Right lobe of liver (tissue), 6 donors: ENCODE data around the gene FAM234B. TPM values are rescaled to one million over a fixed set of nuclear protein-coding genes. Genes with fewer than 3 reads are reported as not detected.

Experiments
- ATAC-seq, 4 donors: fragments of 200-7000 bp; cut with Tn5 transposase; one replicate each; pipeline ENCODE4 v1.9.1; 2020; ENCODE audit warnings: mild to moderate bottlenecking in 4 of 4, moderate library complexity in 4 of 4
- DNase-seq, 3 donors: peaks; one replicate each; pipeline ENCODE4 v3.0.0-alpha.2; 2020
- H3K27ac ChIP-seq, 3 donors: fragments of 200-600 bp; one replicate each; pipeline ENCODE4 v1.8.0; 2022
- H3K27me3 ChIP-seq, 2 donors: fragments of 200-600 bp; one replicate each; pipeline ENCODE4 v1.8.0; 2022
- H3K36me3 ChIP-seq, 4 donors: fragments of 200-600 bp; sonication (generic) in 1 of 4; one replicate each; pipeline versions ENCODE4 v1.5.1 to v1.8.0; 2017 to 2022; ENCODE audit warnings: control low read depth in 1 of 4
- H3K4me1 ChIP-seq, 4 donors: fragments of 200-600 bp; sonication (generic) in 1 of 4; one replicate each; pipeline versions ENCODE4 v1.5.1 to v1.8.0; 2017 to 2022; ENCODE audit warnings: control low read depth in 1 of 4
- H3K4me3 ChIP-seq, 3 donors: fragments of 200-600 bp; one replicate each; pipeline ENCODE4 v1.8.0; 2022
- H3K9me3 ChIP-seq, 4 donors: fragments of 200-600 bp; sonication (generic) in 1 of 4; one replicate each; pipeline versions ENCODE4 v1.5.1 to v1.8.0; 2017 to 2022; ENCODE audit warnings: control low read depth in 1 of 4
- POLR2A ChIP-seq: fragments of 450-650 bp; IDR thresholded peaks from one replicate; pipeline ENCODE4 v1.6.1; 2017; ENCODE audit warnings: antibody characterized with exemption, mild to moderate bottlenecking
- WGBS: methylation state at CpG from one replicate; pipeline ENCODE4 v1.1.6; 2018; ENCODE audit warnings: low coverage, low lambda C conversion rate; ENCODE audit not compliant: insufficient coverage; ENCODE audit errors: missing lambda C conversion rate; 5-methylcytosine and 5-hydroxymethylcytosine counted together
- intact Hi-C, 2 donors: fragments of 100-400 bp; cut with DNase I; formaldehyde crosslinking; loops; one replicate each; pipeline versions ENCODE4 v1.11.2 to v1.14.1; 2022
- total RNA-seq, 6 experiments: library from RNA; depleted of rRNA in 2 of 6; stranded (reverse); fragments of >200 nt in 2 of 6; fragmentation: NEBNext Ultra II Directional in 3 of 6; extraction: Animal tissue kit (Norgen Biotek cat#: 25700) in 3 of 6; gene quantifications; one replicate each; pipeline versions ENCODE4 v1.1.0 to v1.2.4, GENCODE V29; 2016 to 2023
- TF ChIP-seq, protein P1 (sequence below), 4 donors: fragments of 200-600 bp in 3 of 4; fragments of 450-650 bp in 1 of 4; IDR thresholded peaks; one replicate each; pipeline versions ENCODE4 v1.5.1 to v1.8.0; 2016 to 2022; ENCODE audit warnings: antibody characterized with exemption in 4 of 4, mild to moderate bottlenecking in 2 of 4
- donor health status: DM: no; HTN: yes; CAD: no.
- donor health status: DM: no; HTN: no; CAD: no.
- donor health status: DM: no; HTN: no; CAD: no.
- donor health status: DM: no; HTN: yes; CAD: no.
- donor health status: DM: no; HTN: yes; CAD: no.

The FAM234B gene
- total RNA-seq, 6 experiments from 2014 or later, result 2.9 to 4.8 (median 3.2) TPM

GRCh38 chr12:13120413-13120812, 76.2 kb downstream of the FAM234B start:
- intact Hi-C loops, result no loop called here
- no peak for ATAC-seq
- Histone ChIP-seq H3K9me3 (no peaks in the 10 kb centered on the region), H3K4me1 (no peaks in the 10 kb centered on the region), H3K36me3 (no peaks in the 10 kb centered on the region), H3K27me3 (no peaks in the 10 kb centered on the region), H3K4me3 (no peak overlapping the region), H3K27ac (no peak overlapping the region)
- 69% methylated on average over 3 of the region's 3 CpGs for WGBS
- DNase-seq, result no peak
- TF ChIP-seq, protein P1, sequence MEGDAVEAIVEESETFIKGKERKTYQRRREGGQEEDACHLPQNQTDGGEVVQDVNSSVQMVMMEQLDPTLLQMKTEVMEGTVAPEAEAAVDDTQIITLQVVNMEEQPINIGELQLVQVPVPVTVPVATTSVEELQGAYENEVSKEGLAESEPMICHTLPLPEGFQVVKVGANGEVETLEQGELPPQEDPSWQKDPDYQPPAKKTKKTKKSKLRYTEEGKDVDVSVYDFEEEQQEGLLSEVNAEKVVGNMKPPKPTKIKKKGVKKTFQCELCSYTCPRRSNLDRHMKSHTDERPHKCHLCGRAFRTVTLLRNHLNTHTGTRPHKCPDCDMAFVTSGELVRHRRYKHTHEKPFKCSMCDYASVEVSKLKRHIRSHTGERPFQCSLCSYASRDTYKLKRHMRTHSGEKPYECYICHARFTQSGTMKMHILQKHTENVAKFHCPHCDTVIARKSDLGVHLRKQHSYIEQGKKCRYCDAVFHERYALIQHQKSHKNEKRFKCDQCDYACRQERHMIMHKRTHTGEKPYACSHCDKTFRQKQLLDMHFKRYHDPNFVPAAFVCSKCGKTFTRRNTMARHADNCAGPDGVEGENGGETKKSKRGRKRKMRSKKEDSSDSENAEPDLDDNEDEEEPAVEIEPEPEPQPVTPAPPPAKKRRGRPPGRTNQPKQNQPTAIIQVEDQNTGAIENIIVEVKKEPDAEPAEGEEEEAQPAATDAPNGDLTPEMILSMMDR (IDR thresholded peaks at IDR 0.05), result no peak
- TF ChIP-seq POLR2A, result no peak

DNA sequence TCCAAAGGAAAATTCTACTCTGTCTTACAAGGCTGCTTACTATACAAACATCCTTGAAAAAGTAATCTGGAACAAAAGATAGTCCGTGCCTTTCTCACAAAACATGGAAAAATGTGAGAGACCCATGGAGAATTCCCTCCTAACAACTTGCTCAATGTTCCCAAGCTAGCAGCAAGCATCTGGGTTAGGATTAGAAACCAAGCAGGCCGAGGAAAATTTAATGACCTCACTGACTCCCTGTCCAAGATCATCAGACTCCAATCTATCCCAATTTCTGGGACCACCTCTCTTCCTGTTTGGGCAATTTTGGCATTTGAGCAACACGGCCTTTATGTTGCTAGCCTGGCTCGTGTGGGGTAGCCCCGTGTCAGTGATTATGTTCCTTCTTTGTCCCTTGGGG, 77.4 kb downstream of the FAM234B start:
- DNase-seq (no peak), ATAC-seq (no peak)
- Histone ChIP-seq H3K27ac (no peak overlapping the region), H3K4me3 (no peak overlapping the region), H3K36me3 (no peaks in the 10 kb centered on the region), H3K9me3 (no peaks in the 10 kb centered on the region), H3K4me1 (no peaks in the 10 kb centered on the region), H3K27me3 (no peaks in the 10 kb centered on the region)
- intact Hi-C loops, result no loop called here
- TF ChIP-seq, protein P1 (IDR thresholded peaks at IDR 0.05), result no peak
- no peak for TF ChIP-seq POLR2A
- WGBS, result 74% methylated on average over 5 of the region's 5 CpGs

DNA sequence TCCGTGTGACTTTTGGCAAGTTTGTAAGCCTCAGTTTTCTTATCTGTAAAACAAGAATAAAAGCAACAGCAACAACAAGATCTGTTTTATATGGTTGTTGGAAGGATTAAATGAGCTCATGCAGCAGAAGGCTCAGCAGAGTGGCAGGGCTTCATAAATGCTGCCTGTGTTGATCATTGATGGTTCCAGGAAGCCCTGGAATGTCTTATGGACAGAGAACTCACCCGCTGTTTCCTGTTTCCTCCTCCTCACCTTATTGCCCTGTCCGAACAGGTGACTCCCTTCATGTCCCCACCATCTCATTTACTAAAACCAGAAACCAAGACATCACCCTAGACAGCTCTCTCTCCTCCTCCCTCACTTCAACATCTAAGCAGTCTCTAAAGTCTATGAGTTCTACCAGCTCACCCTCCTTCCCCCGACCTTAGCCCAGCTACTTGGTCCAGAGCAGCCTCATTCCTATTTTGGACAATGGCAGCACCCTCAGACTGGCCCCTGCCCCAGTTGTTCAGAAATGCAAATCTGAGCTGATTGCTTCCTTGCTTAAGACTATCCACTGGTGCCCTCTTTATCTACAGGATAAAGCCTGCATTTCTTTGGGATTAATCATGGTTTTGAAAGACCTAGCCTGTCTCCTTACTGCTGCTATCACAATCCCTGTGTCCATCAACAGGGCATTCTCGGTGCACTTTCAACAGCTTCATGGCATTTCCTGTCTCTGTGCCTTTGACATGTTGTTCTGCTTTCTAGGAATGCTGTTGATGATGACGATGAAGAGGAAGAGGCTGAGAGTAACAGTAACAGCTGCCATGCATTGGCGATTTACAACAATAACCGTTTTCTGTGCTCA, 80.7 kb downstream of the FAM234B start:
- ATAC-seq (no peak), DNase-seq (no peak)
- intact Hi-C loops, result no loop called here
- Histone ChIP-seq H3K9me3 (no peaks in the 10 kb centered on the region), H3K27ac (no peak overlapping the region), H3K27me3 (no peaks in the 10 kb centered on the region), H3K4me1 (no peaks in the 10 kb centered on the region), H3K36me3 (no peaks in the 10 kb centered on the region), H3K4me3 (no peak overlapping the region)
- 58% methylated on average over 7 of the region's 8 CpGs for WGBS
- TF ChIP-seq, protein P1 (IDR thresholded peaks at IDR 0.05), result no peak
- TF ChIP-seq POLR2A, result no peak

DNA sequence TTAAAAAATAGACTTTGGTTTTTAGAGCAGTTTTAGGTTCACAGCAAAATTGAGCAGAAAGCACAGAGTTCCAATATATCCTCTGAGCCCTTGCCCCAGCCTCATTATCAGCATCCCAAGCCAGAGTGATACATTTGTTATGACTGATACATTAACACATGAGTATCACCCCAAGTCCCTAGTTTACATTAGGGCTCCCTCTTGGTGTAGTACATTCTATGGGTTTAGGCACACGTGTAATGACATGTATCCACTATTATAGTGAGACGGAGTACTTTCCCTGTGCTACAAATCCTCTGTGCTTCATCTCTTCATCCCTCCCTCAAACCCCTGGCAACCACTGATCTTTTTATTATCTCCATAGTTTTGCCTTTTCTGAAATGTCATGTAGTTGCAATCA, 81.8 kb downstream of the FAM234B start:
- ATAC-seq (no peak), DNase-seq (no peak)
- TF ChIP-seq POLR2A, result no peak
- TF ChIP-seq, protein P1 (IDR thresholded peaks at IDR 0.05), result no peak
- no peaks in the 10 kb centered on the region for H3K9me3 ChIP-seq
- H3K36me3 ChIP-seq, result no peaks in the 10 kb centered on the region
- no peaks in the 10 kb centered on the region for H3K4me1 ChIP-seq
- H3K27ac ChIP-seq, result no peak overlapping the region
- no peaks in the 10 kb centered on the region for H3K27me3 ChIP-seq
- H3K4me3 ChIP-seq, result no peak overlapping the region
- intact Hi-C loops, result no loop called here
- WGBS, result 63% methylated on average over 2 of the region's 2 CpGs
